GM08714 (cell line): ENCODE results near the gene CEP20.
A peak's percentile ranks its signal among the peaks of the same experiment; 100 is the strongest.
"Not testable (repeated sequence)": the region's sequence is repeated elsewhere in the genome, so short reads cannot be mapped to it uniquely, and the experiment has no call there.

Experiments used
- H3K4me3 ChIP-seq: fragments of 200-500 bp; sonication (Bioruptor generic); 2 replicates; pipeline ENCODE4 v1.5.1; 2014; ENCODE audit warnings: mild to moderate bottlenecking, low read length, inconsistent platforms
- ZNF274 ChIP-seq: IDR thresholded peaks from 2 replicates; pipeline ENCODE4 v1.6.1; 2012; ENCODE audit warnings: mild to moderate bottlenecking, low read depth, low read length

CEP20 gene

GRCh38 chr16:15857724-15858560, 30.5 kb downstream of the CEP20 start:
- peak overlapping the region; percentile 25; the same call in 1 of the 2 replicates for H3K4me3 ChIP-seq
- no peak for TF ChIP-seq ZNF274

GRCh38 chr16:15856901-15857698, 31.3 kb downstream of the CEP20 start, which contains the start of gene MYH11:
MYH11 (minus strand) TSS chr16:15857028; CDS start chr16:15838252, 18,776 bp downstream.
- peak within 1 kb of the TSS; percentile 50; the same call in 1 of the 2 replicates for H3K4me3 ChIP-seq
- no peak for TF ChIP-seq ZNF274

GRCh38 chr16:15856182-15856581, 32.2 kb downstream of the CEP20 start:
- H3K4me3 ChIP-seq = peak overlapping the region; percentile 50; the same call in 1 of the 2 replicates

GRCh38 chr16:15855704-15856003, 32.7 kb downstream of the CEP20 start:
- TF ChIP-seq ZNF274 = no peak
- H3K4me3 ChIP-seq = peak overlapping the region; percentile 50; the same call in 1 of the 2 replicates

More at GRCh38 chr16:15856182-15856581, 32.2 kb downstream of the CEP20 start:
- TF ChIP-seq ZNF274 = no peak

- H3K4me3 ChIP-seq = no peak overlapping the region
- no peak for TF ChIP-seq ZNF274
Measured at GRCh38 chr16:15854906-15855703, 33.3 kb downstream of the CEP20 start.

GRCh38 chr16:15854061-15854460, 34.3 kb downstream of the CEP20 start:
- H3K4me3 ChIP-seq = no peak overlapping the region
- TF ChIP-seq ZNF274 = no peak

GRCh38 chr16:15853021-15853420, 35.4 kb downstream of the CEP20 start:
- H3K4me3 ChIP-seq = no peak overlapping the region
- TF ChIP-seq ZNF274 = no peak

GRCh38 chr16:15850555-15850954, 37.8 kb downstream of the CEP20 start:
- not testable (repeated sequence) for H3K4me3 ChIP-seq

- H3K4me3 ChIP-seq = no peak overlapping the region
- TF ChIP-seq ZNF274 = no peak
Measured at GRCh38 chr16:15849209-15849981, 39.0 kb downstream of the CEP20 start.

GRCh38 chr16:15847611-15848175, 40.7 kb downstream of the CEP20 start:
- TF ChIP-seq ZNF274 = no peak
- H3K4me3 ChIP-seq = no peak overlapping the region

- H3K4me3 ChIP-seq = no peak overlapping the region
- TF ChIP-seq ZNF274 = no peak
Measured at GRCh38 chr16:15846510-15846909, 41.9 kb downstream of the CEP20 start.

- no peak for TF ChIP-seq ZNF274
- no peak overlapping the region for H3K4me3 ChIP-seq
Measured at GRCh38 chr16:15843635-15844279, 44.6 kb downstream of the CEP20 start.

- not testable (repeated sequence) for H3K4me3 ChIP-seq
Measured at GRCh38 chr16:15839204-15839603, 49.2 kb downstream of the CEP20 start.
